ENCODE measurements around the gene PRR5L.

Gene PRR5L

GRCh38 chr11:36467012-36467411 lies 170.9 kb downstream of the PRR5L start:
- Histone ChIP-seq H3K79me2 (ENCODE audit: insufficient read depth, low read length) (no peaks in the 10 kb centered on the region), H3K27ac (ENCODE audit: low read depth, low read length) (no peak overlapping the region), H3K4me3 (ENCODE audit: insufficient read depth, low read length, poor library complexity, severe bottlenecking) (no peak overlapping the region), H2AFZ (ENCODE audit: low read depth, low read length, severe bottlenecking) (no peak overlapping the region), H3K4me2 (ENCODE audit: low read depth, low read length, poor library complexity, severe bottlenecking) (no peak overlapping the region), H3K27me3 (ENCODE audit: low read length) (no peaks in the 10 kb centered on the region), H3K36me3 (ENCODE audit: low read length) (no peaks in the 10 kb centered on the region), H3K9ac (ENCODE audit: low read length) (no peak overlapping the region), H3K9me3 (ENCODE audit: insufficient read depth, low read length) (no peaks in the 10 kb centered on the region), H3F3A (ENCODE audit: insufficient read depth) (no peaks in the 10 kb centered on the region), H3K9me2 (replicated peaks; ENCODE audit: insufficient read depth, low read length) (no peaks in the 10 kb centered on the region), H4K20me1 (ENCODE audit: low read depth, low read length) (no peaks in the 10 kb centered on the region)
- TF ChIP-seq EZH2phosphoT487 (conservative IDR thresholded peaks at IDR 0.05; ENCODE audit: low read length) (no peak), CTCF (IDR thresholded peaks at IDR 0.05; ENCODE audit: insufficient read depth, low read length, poor library complexity, severe bottlenecking) (no peak)

- Histone ChIP-seq H3K9me3 (ENCODE audit: insufficient read depth, low read length) (no peaks in the 10 kb centered on the region), H3F3A (ENCODE audit: insufficient read depth) (no peaks in the 10 kb centered on the region), H4K20me1 (ENCODE audit: low read depth, low read length) (no peaks in the 10 kb centered on the region), H2AFZ (ENCODE audit: low read depth, low read length, severe bottlenecking) (no peak overlapping the region), H3K9me2 (replicated peaks; ENCODE audit: insufficient read depth, low read length) (no peaks in the 10 kb centered on the region), H3K9ac (ENCODE audit: low read length) (no peak overlapping the region), H3K36me3 (ENCODE audit: low read length) (no peaks in the 10 kb centered on the region), H3K4me3 (ENCODE audit: insufficient read depth, low read length, poor library complexity, severe bottlenecking) (no peak overlapping the region), H3K79me2 (ENCODE audit: insufficient read depth, low read length) (no peaks in the 10 kb centered on the region), H3K27ac (ENCODE audit: low read depth, low read length) (no peak overlapping the region), H3K4me2 (ENCODE audit: low read depth, low read length, poor library complexity, severe bottlenecking) (no peak overlapping the region), H3K27me3 (ENCODE audit: low read length) (no peaks in the 10 kb centered on the region)
- TF ChIP-seq EZH2phosphoT487 (conservative IDR thresholded peaks at IDR 0.05; ENCODE audit: low read length) = no peak
- no peak for TF ChIP-seq CTCF (IDR thresholded peaks at IDR 0.05; ENCODE audit: insufficient read depth, low read length, poor library complexity, severe bottlenecking)
Observed at GRCh38 chr11:36467916-36468315, 171.8 kb downstream of the PRR5L start.

- Histone ChIP-seq H3K79me2 (ENCODE audit: insufficient read depth, low read length) (no peaks in the 10 kb centered on the region), H3K36me3 (ENCODE audit: low read length) (no peaks in the 10 kb centered on the region), H3K27me3 (ENCODE audit: low read length) (no peaks in the 10 kb centered on the region), H3K4me2 (ENCODE audit: low read depth, low read length, poor library complexity, severe bottlenecking) (no peak overlapping the region), H2AFZ (ENCODE audit: low read depth, low read length, severe bottlenecking) (no peak overlapping the region), H3F3A (ENCODE audit: insufficient read depth) (no peaks in the 10 kb centered on the region), H3K4me3 (ENCODE audit: insufficient read depth, low read length, poor library complexity, severe bottlenecking) (no peak overlapping the region), H3K9me2 (replicated peaks; ENCODE audit: insufficient read depth, low read length) (no peaks in the 10 kb centered on the region), H3K9ac (ENCODE audit: low read length) (no peak overlapping the region), H3K27ac (ENCODE audit: low read depth, low read length) (no peak overlapping the region), H4K20me1 (ENCODE audit: low read depth, low read length) (no peaks in the 10 kb centered on the region), H3K9me3 (ENCODE audit: insufficient read depth, low read length) (no peaks in the 10 kb centered on the region)
- TF ChIP-seq EZH2phosphoT487 (conservative IDR thresholded peaks at IDR 0.05; ENCODE audit: low read length) = no peak
- no peak for TF ChIP-seq CTCF (IDR thresholded peaks at IDR 0.05; ENCODE audit: insufficient read depth, low read length, poor library complexity, severe bottlenecking)
Observed at GRCh38 chr11:36469063-36469462, 173.0 kb downstream of the PRR5L start.

Measured in SU-DHL-6 (cell line).